Heart left ventricle (tissue), 16 donors: Measurements from ENCODE around the gene BAIAP2L2. TPM values are rescaled to one million over a fixed set of nuclear protein-coding genes. Genes with fewer than 3 reads are reported as not detected.

Source experiments
- ATAC-seq, 4 donors: fragments of 200-7000 bp; cut with Tn5 transposase; one replicate each; pipeline ENCODE4 v1.9.1; 2020 to 2022; ENCODE audit warnings: moderate library complexity in 4 of 4, mild to moderate bottlenecking in 3 of 4, moderate number of reproducible peaks in 1 of 4
- DNase-seq, 5 donors: peaks; one replicate each; pipeline ENCODE4 v3.0.0-alpha.2; 2020
- H3K27ac ChIP-seq, 12 donors: fragments of 200-600 bp; sonication (generic) in 4 of 12; one replicate each; pipeline versions ENCODE4 v1.5.0 to v1.8.0; 2016 to 2022; ENCODE audit warnings: mild to moderate bottlenecking in 2 of 12
- H3K27me3 ChIP-seq, 9 donors: fragments of 200-600 bp; sonication (generic) in 2 of 9; one replicate each; pipeline versions ENCODE4 v1.5.1 to v1.8.0; 2016 to 2022; ENCODE audit warnings: mild to moderate bottlenecking in 3 of 9
- H3K36me3 ChIP-seq, 9 donors: fragments of 200-600 bp; sonication (generic) in 2 of 9; one replicate each; pipeline versions ENCODE4 v1.5.0 to v1.8.0; 2018 to 2022; ENCODE audit warnings: mild to moderate bottlenecking in 2 of 9
- H3K4me1 ChIP-seq, 12 donors: fragments of 200-600 bp; sonication (generic) in 4 of 12; one replicate each; pipeline versions ENCODE4 v1.5.0 to v1.8.0; 2016 to 2022; ENCODE audit warnings: mild to moderate bottlenecking in 3 of 12
- H3K4me3 ChIP-seq, 12 donors: fragments of 200-600 bp; sonication (generic) in 4 of 12; one replicate each; pipeline versions ENCODE4 v1.5.0 to v1.8.0; 2017 to 2022; ENCODE audit warnings: mild to moderate bottlenecking in 9 of 12, moderate library complexity in 4 of 12
- H3K9me3 ChIP-seq, 12 donors: fragments of 200-600 bp; sonication (generic) in 4 of 12; one replicate each; pipeline versions ENCODE4 v1.5.0 to v1.8.0; 2016 to 2022; ENCODE audit warnings: mild to moderate bottlenecking in 1 of 12
- CTCF ChIP-seq, 12 donors: fragments of 200-600 bp; sonication (generic) in 4 of 12; IDR thresholded peaks; one replicate each; pipeline versions ENCODE4 v1.5.0 to v1.8.0; 2018 to 2022; ENCODE audit warnings: antibody characterized with exemption in 12 of 12, mild to moderate bottlenecking in 5 of 12
- POLR2A ChIP-seq, 2 donors: fragments of 450-650 bp; IDR thresholded peaks; one replicate each; pipeline ENCODE4 v1.6.1; 2017; ENCODE audit warnings: antibody characterized with exemption in 2 of 2, mild to moderate bottlenecking in 2 of 2, moderate library complexity in 2 of 2
- WGBS, 4 donors: extraction: QIAGEN DNeasy Blood & Tissue Kit in 2 of 4; methylation state at CpG; one replicate each; pipeline versions ENCODE4 v1.1.5 to v1.1.7; 2013 to 2018; 5-methylcytosine and 5-hydroxymethylcytosine counted together
- intact Hi-C, 10 donors: fragments of 100-400 bp; cut with DNase I; formaldehyde crosslinking; loops; one replicate each; pipeline versions ENCODE4 v1.11.1 to v1.14.2; 2022
- polyA plus RNA-seq, 2 donors: library from polyadenylated mRNA; stranded (reverse); fragments of 200-250 nt; gene quantifications; one replicate each; pipeline ENCODE4 v1.2.3, GENCODE V29; 2013
- total RNA-seq, 9 donors: library from RNA; depleted of rRNA in 2 of 9; stranded (reverse); fragments of >200 nt in 2 of 9; fragmentation: NEBNext Ultra II Directional in 3 of 9; extraction: Animal tissue kit (Norgen Biotek cat#: 25700) in 3 of 9; gene quantifications; one replicate each; pipeline versions ENCODE4 v1.1.0 to v1.2.4, GENCODE V29; 2016 to 2023
- donor health status: ischemic (EF 13 %, LVEDD 7.1; RV severe dilation, severe dysfunction).
- donor health status: healthy with polysubstance abuse.
- donor health status: DM: no; HTN: yes; CAD: no.
- donor health status: DM: no; HTN: no; CAD: no.
- donor health status: ischemic (EF 25% LVEDD 6.9; RV normal size, moderate dysfunction).
- donor health status: ischemic (EF 25% LVEDD 5.7; RV mildly dilated, moderate dysfunction).
- donor health status: healthy.
- donor health status: DM: yes; HTN: yes; CAD: no.
- donor health status: ischemic (EF 35%, LVEDD 5.7; RV mildly dilated, moderate dysfunction).
- donor health status: nonischemic (EF 11% LVEDD 7.7; RV severe dilation, severe dysfunction).
- donor health status: DM: yes; HTN: yes; CAD: no.
- donor health status: PGD.
- donor health status: ischemic (EF 29% LVEDD 5.4; RV normal size, mild dysfunction).
- donor health status: nonischemic (EF 23%, LVEDD 6.1; RV moderate dilation, normal function).

Gene BAIAP2L2
- total and polyA plus RNA-seq, 11 donors: 0.09 to 0.30 (median 0.22) TPM; not detected in 1

- intact Hi-C loops: no loop called here
- Histone ChIP-seq H3K4me3 (no peak overlapping the region), H3K36me3 (peaks cover 0 to 48% (median 2%) of the 10 kb centered on the region in 9 donors), H3K4me1 (no peaks in the 10 kb centered on the region), H3K27ac (no peak overlapping the region), H3K9me3 (no peaks in the 10 kb centered on the region), H3K27me3 (no peaks in the 10 kb centered on the region)
- 83 to 88% (median 86%) methylated on average over 5 of the region's 5 CpGs for WGBS, 4 donors
- TF ChIP-seq POLR2A (IDR thresholded peaks at IDR 0.05): no peak
- TF ChIP-seq CTCF (IDR thresholded peaks at IDR 0.05): no peak
- DNase-seq: no peak
- ATAC-seq: no peak
Observed at GRCh38 chr22:38138961-38139360, 28.5 kb upstream of the BAIAP2L2 start.

DNA sequence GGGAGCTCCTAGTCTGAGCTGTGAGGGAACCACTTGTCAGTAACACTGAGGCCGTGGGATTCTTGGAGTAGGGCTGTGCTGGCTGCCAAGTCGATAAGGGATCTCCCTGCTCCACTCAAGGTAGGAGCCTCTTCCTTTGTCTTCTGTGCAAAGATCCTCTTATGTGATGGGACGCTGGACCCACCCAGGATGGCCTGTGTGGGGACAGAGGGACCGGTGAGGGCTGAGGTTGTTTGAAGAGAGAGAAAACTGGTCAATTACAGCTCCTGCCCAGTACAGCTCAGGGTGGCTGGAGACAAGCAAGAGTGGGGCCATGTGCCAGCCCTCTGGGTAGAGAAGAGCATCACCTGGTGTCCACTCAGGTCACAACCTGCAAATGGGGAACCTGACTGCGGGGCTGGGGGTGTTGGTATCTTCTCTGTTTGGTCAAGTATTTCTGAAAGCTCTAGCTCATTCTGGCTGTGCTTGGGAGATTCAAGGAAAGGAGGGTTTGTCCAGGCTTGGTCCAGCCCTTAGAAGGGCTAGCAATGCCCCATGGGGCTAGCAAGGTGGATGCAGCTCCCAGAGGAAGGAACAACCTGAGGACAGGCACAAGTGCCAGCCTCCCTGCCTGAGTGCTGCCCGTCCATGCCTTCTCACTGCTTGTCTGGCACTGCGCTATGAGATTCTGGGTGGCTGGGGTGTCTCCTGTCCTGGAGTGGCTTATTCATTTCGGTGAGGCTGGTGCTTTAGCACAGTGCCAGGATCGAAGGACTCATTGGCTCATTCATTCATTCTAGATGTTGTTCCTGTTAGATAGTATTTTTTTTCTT is 27.6 kb upstream of the BAIAP2L2 start:
- TF ChIP-seq CTCF (IDR thresholded peaks at IDR 0.05) (no peak), POLR2A (IDR thresholded peaks at IDR 0.05) (no peak)
- Histone ChIP-seq H3K9me3 (no peaks in the 10 kb centered on the region), H3K4me3 (no peak overlapping the region), H3K27me3 (no peaks in the 10 kb centered on the region), H3K4me1 (no peaks in the 10 kb centered on the region), H3K27ac (no peak overlapping the region), H3K36me3 (peaks cover 0 to 49% (median 2%) of the 10 kb centered on the region in 9 donors)
- no peak for DNase-seq
- 88 to 95% (median 93%) methylated on average over 9 of the region's 9 CpGs for WGBS, 4 donors
- intact Hi-C loops: no loop called here
- no peak for ATAC-seq

GRCh38 chr22:38136607-38137006 is 26.1 kb upstream of the BAIAP2L2 start:
- no peak for ATAC-seq
- Histone ChIP-seq H3K36me3 (peaks cover 0 to 54% (median 6%) of the 10 kb centered on the region in 9 donors), H3K27ac (no peak overlapping the region), H3K9me3 (no peaks in the 10 kb centered on the region), H3K4me1 (peaks cover 0 to 2% (median 0%) of the 10 kb centered on the region in 12 donors), H3K4me3 (no peak overlapping the region), H3K27me3 (no peaks in the 10 kb centered on the region)
- TF ChIP-seq POLR2A (IDR thresholded peaks at IDR 0.05) (no peak), CTCF (IDR thresholded peaks at IDR 0.05) (no peak)
- DNase-seq: no peak
- intact Hi-C loops: no loop called here
- 93 to 100% (median 97%) methylated on average over 1 of the region's 1 CpG for WGBS, 4 donors

DNA sequence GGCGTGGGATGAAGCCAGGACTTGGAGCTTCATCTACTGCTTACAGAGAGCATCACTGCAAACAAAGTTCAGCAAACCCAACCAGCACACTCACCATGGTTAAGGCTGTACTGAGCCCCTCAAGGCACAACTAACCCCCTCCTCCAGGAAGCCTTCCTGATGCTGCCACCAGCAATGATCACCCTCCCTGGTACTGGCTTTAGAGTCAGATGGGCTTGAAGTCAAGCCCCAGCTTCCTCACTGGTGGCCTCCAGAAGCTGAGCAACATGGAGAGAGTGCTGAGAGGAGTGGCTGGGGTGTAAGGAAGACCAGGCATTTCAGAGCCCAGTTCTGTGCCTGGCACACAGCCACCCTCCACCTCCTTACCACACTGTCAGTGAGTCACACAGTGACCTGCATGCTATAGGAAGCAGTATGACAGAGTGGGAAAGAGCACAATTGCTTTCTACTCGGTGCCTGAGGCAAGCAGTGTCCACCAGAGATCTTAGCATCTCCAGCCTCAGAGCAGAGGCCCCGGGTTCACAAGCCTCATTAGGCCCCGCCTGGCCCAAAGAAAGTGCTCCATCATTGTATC is 24.7 kb upstream of the BAIAP2L2 start:
- peaks cover 0 to 54% (median 6%) of the 10 kb centered on the region in 9 donors for H3K36me3 ChIP-seq
- ATAC-seq: no peak

More for the DNA sequence above, 24.7 kb upstream of the BAIAP2L2 start:
- WGBS, 4 donors: 85 to 95% (median 90%) methylated on average over 3 to 4 of the region's 4 CpGs
- Histone ChIP-seq H3K27ac (no peak overlapping the region), H3K9me3 (no peaks in the 10 kb centered on the region), H3K27me3 (no peaks in the 10 kb centered on the region), H3K4me1 (peaks cover 0 to 14% (median 2%) of the 10 kb centered on the region in 12 donors), H3K4me3 (no peak overlapping the region)
- TF ChIP-seq POLR2A (IDR thresholded peaks at IDR 0.05) (no peak), CTCF (IDR thresholded peaks at IDR 0.05) (no peak)
- no peak for DNase-seq
- intact Hi-C loops: no loop called here
